ENCODE results near the gene RBM5. TPM values are rescaled to one million over a fixed set of nuclear protein-coding genes. Genes with fewer than 3 reads are reported as not detected.

RBM5 gene
- total RNA-seq, 4 donors from 2014 or later: 78.0 to 161 (median 95.8) TPM

- no peaks in the 10 kb centered on the region for H3K36me3 ChIP-seq
- H3K27ac ChIP-seq (replicated peaks in 1 of 4): no peak overlapping the region
- H3K9me3 ChIP-seq: no peaks in the 10 kb centered on the region
- DNase-seq (ENCODE audit: extremely low spot score): no peak
- no peak for TF ChIP-seq CTCF (IDR thresholded peaks at IDR 0.05)
- H3K4me3 ChIP-seq: no peak overlapping the region
- intact Hi-C loops (cut with DNase I): no loop called here
- no CpG with 5 or more reads among the region's 5 CpGs for WGBS
- peaks cover 10 to 28% (median 23%) of the 10 kb centered on the region in 4 donors for H3K4me1 ChIP-seq
- H3K27me3 ChIP-seq: peaks cover 0 to 8% (median 6%) of the 10 kb centered on the region in 4 donors
These were observed 63.0 kb downstream of the RBM5 start for GRCh38 chr3:50151728-50152127.

GRCh38 chr3:50153782-50154475, 65.2 kb downstream of the RBM5 start:
- Histone ChIP-seq H3K27ac (replicated peaks in 1 of 4) (peak overlapping the region in 1 of 4 donors; percentile 85), H3K27me3 (peaks cover 0 to 8% (median 6%) of the 10 kb centered on the region in 4 donors), H3K9me3 (no peaks in the 10 kb centered on the region), H3K4me3 (peak overlapping the region; percentile 59 to 78 (median 68)), H3K4me1 (peaks cover 14 to 49% (median 45%) of the 10 kb centered on the region in 4 donors), H3K36me3 (no peaks in the 10 kb centered on the region)
- no peak for TF ChIP-seq POLR2A (IDR thresholded peaks at IDR 0.05; ENCODE audit: low read depth)
- no peak for TF ChIP-seq POLR2AphosphoS5 (IDR thresholded peaks at IDR 0.05)
- no peak for TF ChIP-seq EP300 (IDR thresholded peaks at IDR 0.05)
- no peak for TF ChIP-seq CTCF (IDR thresholded peaks at IDR 0.05)
- WGBS: 70% methylated on average over 9 of the region's 9 CpGs
- intact Hi-C loops (cut with DNase I): loop anchor here (2.0 kb wide), 1 partner anchor 35 kb away; no protein-coding TSS in a partner anchor
- DNase-seq (ENCODE audit: extremely low spot score): no peak

- 11% methylated on average over 13 of the region's 34 CpGs for WGBS
- Histone ChIP-seq H3K27me3 (peaks cover 0 to 8% (median 6%) of the 10 kb centered on the region in 4 donors), H3K9me3 (no peaks in the 10 kb centered on the region), H3K36me3 (no peaks in the 10 kb centered on the region), H3K4me1 (peaks cover 19 to 54% (median 50%) of the 10 kb centered on the region in 4 donors), H3K4me3 (peak overlapping the region; percentile 59 to 78 (median 68)), H3K27ac (replicated peaks in 1 of 4) (peak overlapping the region in 3 of 4 donors; percentile 78 to 85 (median 80))
- intact Hi-C loops (cut with DNase I): loop anchor here (2.0 kb wide), 1 partner anchor 34 kb away; no protein-coding TSS in a partner anchor
- no peak for DNase-seq (ENCODE audit: extremely low spot score)
- TF ChIP-seq CTCF (IDR thresholded peaks at IDR 0.05) (peak; percentile 36 to 42 (median 36)), POLR2A (IDR thresholded peaks at IDR 0.05; ENCODE audit: low read depth) (no peak)
These were observed 65.7 kb downstream of the RBM5 start for GRCh38 chr3:50154476-50154839.

GRCh38 chr3:50154840-50155490, 66.2 kb downstream of the RBM5 start, which contains the start of gene SEMA3F:
Gene SEMA3F, plus strand, starts transcription at chr3:50155324. Its CDS starts 4,299 bp downstream, at chr3:50159623.
- H3K27ac ChIP-seq (replicated peaks in 1 of 4): peak within 1 kb of the TSS; percentile 78 to 85 (median 79)
- intact Hi-C loops (cut with DNase I): loop anchor here (2.0 kb wide), 1 partner anchor 34 kb away; no protein-coding TSS in a partner anchor
- under 1% methylated on average over 30 of the region's 98 CpGs for WGBS
- TF ChIP-seq POLR2A (IDR thresholded peaks at IDR 0.05; ENCODE audit: low read depth) (no peak), POLR2AphosphoS5 (IDR thresholded peaks at IDR 0.05) (peak; percentile 61 to 69), CTCF (IDR thresholded peaks at IDR 0.05) (peak in 2 of 3 experiments; percentile 31 to 50)
- no peaks in the 10 kb centered on the region for H3K36me3 ChIP-seq
- no peaks in the 10 kb centered on the region for H3K9me3 ChIP-seq
- peaks cover 19 to 59% (median 55%) of the 10 kb centered on the region in 4 donors for H3K4me1 ChIP-seq
- no peak for DNase-seq (ENCODE audit: extremely low spot score)
- H3K27me3 ChIP-seq: peaks cover 0 to 8% (median 6%) of the 10 kb centered on the region in 4 donors
- peak within 1 kb of the TSS; percentile 59 to 78 (median 68) for H3K4me3 ChIP-seq

Data from esophagus muscularis mucosa (tissue), 4 donors.